GM12878 (cell line): ENCODE data around the gene PRPF38A. TPM values are rescaled to one million over a fixed set of nuclear protein-coding genes. Genes with fewer than 3 reads are reported as not detected.

Experiments used
- E2F4 ChIP-seq: IDR thresholded peaks from 2 replicates; pipeline ENCODE4 v1.6.1; 2012; ENCODE audit warnings: low read depth, low read length, improper control_type of control experiment
- EZH2 ChIP-seq: IDR thresholded peaks from 2 replicates; pipeline ENCODE4 v1.6.1; 2012; ENCODE audit warnings: low read depth, mild to moderate bottlenecking, control low read depth, inconsistent platforms, low read length, borderline replicate concordance; ENCODE audit not compliant: control insufficient read depth
- HDGF ChIP-seq: fragments of 450-650 bp; IDR thresholded peaks from 2 replicates; pipeline ENCODE4 v1.6.1; 2016; ENCODE audit warnings: antibody characterized with exemption
- HSF1 ChIP-seq: fragments of 150-350 bp; IDR thresholded peaks from 2 replicates; pipeline ENCODE4 v1.6.1; 2014; ENCODE audit warnings: mild to moderate bottlenecking, low read depth, low read length
- NRF1 ChIP-seq: conservative IDR thresholded peaks from 2 replicates; pipeline ENCODE4 v1.6.1; 2011; ENCODE audit warnings: mild to moderate bottlenecking, low read depth, low read length, improper control_type of control experiment
- PAX8 ChIP-seq: fragments of 450-650 bp; IDR thresholded peaks from 2 replicates; pipeline ENCODE4 v1.6.1; 2017; ENCODE audit warnings: mild to moderate bottlenecking, moderate library complexity
- PBX3 ChIP-seq: IDR thresholded peaks from 2 replicates; pipeline ENCODE4 v1.6.1; 2011; ENCODE audit warnings: mild to moderate bottlenecking, low read depth, low read length, moderate library complexity; ENCODE audit not compliant: insufficient replicate concordance
- REST ChIP-seq: IDR thresholded peaks from 2 replicates; pipeline ENCODE4 v1.6.1; 2012; ENCODE audit warnings: mild to moderate bottlenecking, low read depth, low read length
- STAT3 ChIP-seq: IDR thresholded peaks from 2 replicates; pipeline ENCODE4 v1.6.1; 2011; ENCODE audit warnings: low read depth, low read length, improper control_type of control experiment
- TCF3 ChIP-seq: IDR thresholded peaks from 2 replicates; pipeline ENCODE4 v1.6.1; 2012; ENCODE audit warnings: low read depth, mild to moderate bottlenecking, low read length, borderline replicate concordance; ENCODE audit not compliant: insufficient read depth
- WRNIP1 ChIP-seq: IDR thresholded peaks from 2 replicates; pipeline ENCODE4 v1.6.1; 2011; ENCODE audit warnings: low read depth, low read length, improper control_type of control experiment, borderline replicate concordance
- YBX1 ChIP-seq: fragments of 450-650 bp; IDR thresholded peaks from 2 replicates; pipeline ENCODE4 v1.6.1; 2016; ENCODE audit warnings: antibody characterized with exemption
- polyA plus RNA-seq, 11 experiments: library from polyadenylated mRNA; depleted of rRNA in 4 of 11; unstranded in 6 of 11; stranded (reverse) in 5 of 11; fragments of >200 nt; fragmentation: Nextera tagmentation in 4 of 11; fragmentation: Illumina TruSeq in 1 of 11; extraction: Ambion mirVana in 4 of 11; extraction: Trizol in 1 of 11; gene quantifications; 1 replicate in 1 of 11; 2 replicates in 10 of 11; pipeline versions ENCODE4 v1.2.1 to v1.2.3, GENCODE V29; 2011 to 2016; ENCODE audit warnings: inconsistent platforms in 2 of 11, missing spikeins in 2 of 11, low read depth in 1 of 11
- total RNA-seq, 4 experiments: library from RNA; depleted of rRNA in 3 of 4; stranded (reverse); fragments of >200 nt in 3 of 4; fragmentation: Illumina TruSeq in 1 of 4; extraction: Trizol in 1 of 4; gene quantifications; 2 replicates each; pipeline versions ENCODE4 v1.2.1 to v1.2.3, GENCODE V29; 2013 to 2021

PRPF38A gene
- total and polyA plus RNA-seq, 10 of the 15 experiments (the other 5 are each of a cell fraction or from before 2014, with no cell fraction given) = 31.6 to 117 (median 77.7) TPM

GRCh38 chr1:52385376-52385775 lies 19.0 kb upstream of the PRPF38A start (continued):
- no peak for TF ChIP-seq EZH2
- no peak for TF ChIP-seq NRF1
- TF ChIP-seq PBX3 = no peak
- TF ChIP-seq YBX1 = no peak
- no peak for TF ChIP-seq REST
- no peak for TF ChIP-seq TCF3
- no peak for TF ChIP-seq WRNIP1
- no peak for TF ChIP-seq E2F4
- TF ChIP-seq STAT3 = no peak
- no peak for TF ChIP-seq PAX8
- TF ChIP-seq HSF1 = no peak
- TF ChIP-seq HDGF = no peak
